Fibroblast of the aortic adventitia (primary cell): ENCODE data around the gene LRMDA. TPM values are rescaled to one million over a fixed set of nuclear protein-coding genes. Genes with fewer than 3 reads are reported as not detected.
A peak's percentile ranks its signal among the peaks of the same experiment; 100 is the strongest.

Experiments
- DNase-seq: peaks from one replicate; pipeline ENCODE4 v3.0.0-alpha.2; 2010; ENCODE audit warnings: low read depth
- H3K4me3 ChIP-seq: 2 replicates; pipeline ENCODE4 v1.5.1; 2011; ENCODE audit warnings: low read depth, mild to moderate bottlenecking, control low read depth, low read length, moderate library complexity
- total RNA-seq: library from RNA; depleted of rRNA; stranded (reverse); fragments of >200 nt; gene quantifications from 2 replicates; pipeline ENCODE4 v1.2.3, GENCODE V29; 2012; ENCODE audit warnings: low replicate concordance
- TF ChIP-seq, protein P1 (sequence below): IDR thresholded peaks from 2 replicates; pipeline ENCODE4 v1.5.1; 2011; ENCODE audit warnings: mild to moderate bottlenecking, low read length, control low read depth, inconsistent platforms; ENCODE audit not compliant: insufficient read depth

The LRMDA gene
- total RNA-seq, 1 donor = 6.3 TPM

DNA sequence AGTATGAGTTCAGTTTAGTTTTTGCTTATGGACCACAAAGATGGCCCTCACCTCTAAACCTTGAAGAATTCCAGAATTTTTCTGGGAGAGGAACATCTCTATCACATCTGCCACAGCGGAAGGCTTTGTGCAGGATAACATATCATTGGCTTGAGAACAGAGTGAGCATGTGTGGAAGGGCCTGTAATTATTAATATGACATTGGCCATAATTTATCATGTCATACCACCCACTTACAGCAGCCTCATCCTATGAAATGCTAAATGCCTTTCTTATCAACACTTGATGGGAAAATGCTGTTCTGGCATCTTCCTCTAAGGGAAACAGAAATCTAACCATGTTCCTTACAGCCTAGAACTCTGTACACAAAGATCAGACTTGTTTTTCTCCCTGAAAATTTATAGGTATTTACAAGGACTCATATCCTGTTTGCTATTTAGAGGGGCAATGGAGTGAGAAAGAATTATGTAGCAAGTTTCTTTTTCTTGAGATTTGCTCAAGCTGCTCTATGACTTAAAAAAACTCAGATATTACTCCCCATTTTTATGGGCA is 817.3 kb downstream of the LRMDA start:
- TF ChIP-seq, protein P1, sequence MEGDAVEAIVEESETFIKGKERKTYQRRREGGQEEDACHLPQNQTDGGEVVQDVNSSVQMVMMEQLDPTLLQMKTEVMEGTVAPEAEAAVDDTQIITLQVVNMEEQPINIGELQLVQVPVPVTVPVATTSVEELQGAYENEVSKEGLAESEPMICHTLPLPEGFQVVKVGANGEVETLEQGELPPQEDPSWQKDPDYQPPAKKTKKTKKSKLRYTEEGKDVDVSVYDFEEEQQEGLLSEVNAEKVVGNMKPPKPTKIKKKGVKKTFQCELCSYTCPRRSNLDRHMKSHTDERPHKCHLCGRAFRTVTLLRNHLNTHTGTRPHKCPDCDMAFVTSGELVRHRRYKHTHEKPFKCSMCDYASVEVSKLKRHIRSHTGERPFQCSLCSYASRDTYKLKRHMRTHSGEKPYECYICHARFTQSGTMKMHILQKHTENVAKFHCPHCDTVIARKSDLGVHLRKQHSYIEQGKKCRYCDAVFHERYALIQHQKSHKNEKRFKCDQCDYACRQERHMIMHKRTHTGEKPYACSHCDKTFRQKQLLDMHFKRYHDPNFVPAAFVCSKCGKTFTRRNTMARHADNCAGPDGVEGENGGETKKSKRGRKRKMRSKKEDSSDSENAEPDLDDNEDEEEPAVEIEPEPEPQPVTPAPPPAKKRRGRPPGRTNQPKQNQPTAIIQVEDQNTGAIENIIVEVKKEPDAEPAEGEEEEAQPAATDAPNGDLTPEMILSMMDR = no peak
- no peak overlapping the region for H3K4me3 ChIP-seq
- peak; percentile 40 for DNase-seq

GRCh38 chr10:76251841-76252671 is 820.6 kb downstream of the LRMDA start:
- H3K4me3 ChIP-seq = no peak overlapping the region
- DNase-seq = peak; percentile 98
- TF ChIP-seq, protein P1 = no peak

DNA sequence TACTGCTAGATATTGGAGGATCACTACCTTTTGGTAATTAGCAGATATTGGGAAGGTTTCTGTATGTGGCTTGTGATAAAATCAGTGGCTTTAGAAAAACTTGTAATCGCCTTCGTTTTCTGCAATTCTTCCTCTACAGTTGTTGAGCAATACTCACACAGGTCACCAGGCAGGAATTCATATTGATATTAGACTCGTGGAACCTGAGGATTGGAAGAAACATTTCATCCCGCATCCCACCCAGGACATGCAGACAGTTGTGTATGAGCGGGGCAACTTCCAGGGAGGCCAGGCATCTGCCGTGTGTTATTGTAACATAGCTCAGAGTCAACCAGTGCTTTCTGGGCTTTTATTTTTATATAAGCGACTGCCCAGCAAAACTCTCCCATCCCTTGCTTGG is 821.3 kb downstream of the LRMDA start:
- TF ChIP-seq, protein P1 = no peak

GRCh38 chr10:76255241-76255640 is 823.8 kb downstream of the LRMDA start:
- no peak overlapping the region for H3K4me3 ChIP-seq
- peak; percentile 13 for DNase-seq

More for the DNA sequence above, 821.3 kb downstream of the LRMDA start:
- no peak overlapping the region for H3K4me3 ChIP-seq
- DNase-seq = no peak

DNA sequence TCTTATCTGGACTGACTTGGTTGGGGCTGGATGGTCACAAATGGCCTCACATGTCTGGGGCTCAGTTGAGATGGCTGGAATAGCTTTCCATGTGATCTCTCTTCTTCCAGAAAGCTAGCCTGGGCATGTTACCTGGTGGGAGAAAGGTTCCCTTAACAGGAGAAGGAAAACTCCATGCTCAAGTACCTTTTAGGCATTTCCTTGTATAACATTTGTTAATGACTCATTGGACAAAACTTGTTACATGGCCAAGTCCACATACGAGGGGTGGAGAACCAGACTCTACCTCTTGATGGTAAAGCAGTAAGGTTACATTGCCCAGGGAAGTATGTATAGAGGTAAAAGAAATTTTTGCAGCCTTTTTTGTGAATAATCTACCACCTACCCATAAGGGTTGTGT is 826.4 kb downstream of the LRMDA start:
- no peak overlapping the region for H3K4me3 ChIP-seq
- TF ChIP-seq, protein P1 = no peak
- DNase-seq = no peak

More at GRCh38 chr10:76255241-76255640, 823.8 kb downstream of the LRMDA start:
- TF ChIP-seq, protein P1 = no peak

DNA sequence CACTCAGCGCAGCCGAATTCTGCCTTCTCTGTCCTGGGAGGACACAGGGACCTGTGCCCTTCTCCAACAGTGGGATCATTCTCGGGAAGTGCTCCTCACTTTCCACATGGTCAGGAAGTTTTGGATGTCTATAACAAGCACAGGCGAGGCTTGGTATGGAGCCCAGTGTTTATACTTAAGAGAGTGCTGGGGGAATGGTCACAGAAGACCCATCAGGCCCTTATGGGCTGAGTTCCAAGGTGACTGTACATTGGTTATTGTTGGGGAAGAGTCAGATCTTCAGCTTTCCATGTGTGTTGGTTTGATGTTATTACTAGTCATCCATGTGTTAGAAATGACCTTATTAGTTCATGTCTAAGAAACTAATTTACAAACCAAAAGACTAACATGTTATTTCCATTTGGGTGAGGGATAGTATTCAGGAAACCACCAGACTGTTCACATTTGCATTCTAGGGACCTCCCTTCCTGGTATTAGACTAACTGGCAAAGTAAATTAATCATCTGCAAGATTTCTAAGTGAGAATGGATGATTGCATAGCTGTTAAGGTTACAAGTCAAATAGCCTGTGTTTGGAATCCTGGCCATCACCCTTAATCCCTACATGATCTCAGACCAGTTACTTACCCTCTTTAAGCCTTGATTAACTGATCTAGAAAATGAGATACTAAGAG is 834.2 kb downstream of the LRMDA start:
- TF ChIP-seq, protein P1 = no peak
- no peak for DNase-seq
- no peak overlapping the region for H3K4me3 ChIP-seq
